ENCODE measurements around the gene RUVBL2.

Gene RUVBL2

GRCh38 chr19:48968179-48968661, 25.5 kb upstream of the RUVBL2 start:
- H3K27me3 Mint-ChIP-seq (ENCODE audit: low read depth), result no peaks in the 10 kb centered on the region
- peaks cover 34% of the 10 kb centered on the region for H3K36me3 Mint-ChIP-seq (ENCODE audit: low read depth)
- no peaks in the 10 kb centered on the region for H3K9me3 Mint-ChIP-seq
- H3K27ac Mint-ChIP-seq, result peak overlapping the region; percentile 6
- peaks cover 32% of the 10 kb centered on the region for H3K4me1 Mint-ChIP-seq (ENCODE audit: low read depth)
- H3K4me3 Mint-ChIP-seq, result no peak overlapping the region

- H3K4me1 Mint-ChIP-seq (ENCODE audit: low read depth), result peaks cover 28% of the 10 kb centered on the region
- peaks cover 34% of the 10 kb centered on the region for H3K36me3 Mint-ChIP-seq (ENCODE audit: low read depth)
- H3K27ac Mint-ChIP-seq, result peak overlapping the region; percentile 5
- no peaks in the 10 kb centered on the region for H3K9me3 Mint-ChIP-seq
- H3K4me3 Mint-ChIP-seq, result no peak overlapping the region
- no peaks in the 10 kb centered on the region for H3K27me3 Mint-ChIP-seq (ENCODE audit: low read depth)
These were observed 24.9 kb upstream of the RUVBL2 start for GRCh38 chr19:48968813-48969218.

GRCh38 chr19:48969276-48970138, 24.2 kb upstream of the RUVBL2 start:
- Mint-ChIP-seq H3K4me1 (ENCODE audit: low read depth) (peaks cover 22% of the 10 kb centered on the region), H3K27ac (no peak overlapping the region), H3K4me3 (no peak overlapping the region), H3K27me3 (ENCODE audit: low read depth) (no peaks in the 10 kb centered on the region), H3K9me3 (no peaks in the 10 kb centered on the region), H3K36me3 (ENCODE audit: low read depth) (peaks cover 34% of the 10 kb centered on the region)

- H3K9me3 Mint-ChIP-seq, result no peaks in the 10 kb centered on the region
- peaks cover 34% of the 10 kb centered on the region for H3K36me3 Mint-ChIP-seq (ENCODE audit: low read depth)
- H3K4me3 Mint-ChIP-seq, result no peak overlapping the region
- H3K27me3 Mint-ChIP-seq (ENCODE audit: low read depth), result no peaks in the 10 kb centered on the region
- H3K27ac Mint-ChIP-seq, result no peak overlapping the region
- H3K4me1 Mint-ChIP-seq (ENCODE audit: low read depth), result peaks cover 18% of the 10 kb centered on the region
These were observed 23.4 kb upstream of the RUVBL2 start for GRCh38 chr19:48970139-48970766.

DNA sequence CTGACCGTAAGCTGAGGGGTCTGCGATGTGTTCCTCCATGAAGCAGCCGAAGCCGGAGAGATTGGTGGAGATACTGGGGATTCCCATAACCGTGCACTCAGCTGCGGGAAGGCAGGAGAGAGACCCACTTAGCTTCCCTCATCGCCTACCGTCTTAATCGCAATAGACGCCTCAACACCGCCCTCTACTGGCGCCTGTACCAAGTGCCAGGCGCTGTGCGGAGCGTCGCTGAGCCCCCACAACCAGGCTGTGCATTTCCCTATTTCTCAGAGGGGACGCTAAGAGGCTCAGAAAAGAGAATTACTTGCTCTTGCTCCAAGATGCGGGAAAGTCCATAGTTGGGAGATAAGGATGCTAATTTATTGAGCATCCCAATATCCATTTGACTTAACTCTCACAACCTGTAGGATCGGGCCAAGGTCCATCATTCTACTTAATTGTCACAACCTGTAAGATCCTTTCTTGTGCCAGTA, 22.7 kb upstream of the RUVBL2 start:
- Mint-ChIP-seq H3K4me1 (ENCODE audit: low read depth) (peaks cover 11% of the 10 kb centered on the region), H3K27me3 (ENCODE audit: low read depth) (no peaks in the 10 kb centered on the region), H3K4me3 (no peak overlapping the region), H3K36me3 (ENCODE audit: low read depth) (peaks cover 28% of the 10 kb centered on the region), H3K27ac (peak overlapping the region; percentile 45), H3K9me3 (no peaks in the 10 kb centered on the region)

DNA sequence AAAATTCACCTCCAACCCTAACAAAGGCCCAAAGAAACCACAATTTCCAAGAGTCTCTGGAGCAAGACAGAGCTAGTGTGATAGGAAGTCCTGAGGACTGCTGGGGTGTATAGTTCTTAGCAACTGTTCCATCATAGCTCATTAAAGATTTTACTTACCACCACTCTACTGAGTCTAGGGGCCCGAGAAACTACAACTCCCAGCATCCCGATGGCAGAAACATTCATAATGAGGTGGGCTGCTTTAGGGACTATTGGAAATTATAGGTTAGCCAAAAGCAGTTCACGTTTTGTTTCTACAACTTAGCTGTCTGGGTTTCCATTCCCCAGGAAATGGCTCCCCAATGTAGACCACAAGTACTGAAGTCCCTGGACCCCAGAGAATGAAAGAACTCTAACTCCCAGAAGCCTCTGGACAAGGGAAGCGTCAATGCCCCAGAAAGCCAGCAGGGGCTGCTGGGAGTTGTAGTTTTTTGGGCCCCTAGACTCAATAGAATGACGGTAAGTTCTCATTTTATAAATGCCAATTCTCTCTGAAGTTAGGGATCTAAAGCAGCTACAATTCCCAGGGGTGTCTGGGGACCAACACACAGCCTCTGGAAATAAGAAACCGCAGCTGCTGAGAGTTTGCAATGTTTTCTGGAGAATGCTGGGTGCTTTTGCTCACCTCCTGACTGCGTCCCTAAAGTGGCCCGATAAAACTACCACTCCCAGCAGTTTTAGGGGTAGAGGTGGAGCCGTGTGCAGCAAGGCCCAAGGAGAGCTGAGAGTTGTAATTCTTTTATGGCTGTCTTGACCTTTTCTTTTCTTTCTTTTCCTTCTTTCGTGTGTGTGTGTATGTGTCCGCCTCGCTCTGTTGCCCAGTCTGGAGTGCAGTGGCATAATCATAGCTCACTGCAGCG, 17.5 kb upstream of the RUVBL2 start:
- H3K4me3 Mint-ChIP-seq, result no peak overlapping the region
- no peaks in the 10 kb centered on the region for H3K9me3 Mint-ChIP-seq
- no peaks in the 10 kb centered on the region for H3K27me3 Mint-ChIP-seq (ENCODE audit: low read depth)
- no peaks in the 10 kb centered on the region for H3K4me1 Mint-ChIP-seq (ENCODE audit: low read depth)
- peaks cover 19% of the 10 kb centered on the region for H3K36me3 Mint-ChIP-seq (ENCODE audit: low read depth)
- no peak overlapping the region for H3K27ac Mint-ChIP-seq

DNA sequence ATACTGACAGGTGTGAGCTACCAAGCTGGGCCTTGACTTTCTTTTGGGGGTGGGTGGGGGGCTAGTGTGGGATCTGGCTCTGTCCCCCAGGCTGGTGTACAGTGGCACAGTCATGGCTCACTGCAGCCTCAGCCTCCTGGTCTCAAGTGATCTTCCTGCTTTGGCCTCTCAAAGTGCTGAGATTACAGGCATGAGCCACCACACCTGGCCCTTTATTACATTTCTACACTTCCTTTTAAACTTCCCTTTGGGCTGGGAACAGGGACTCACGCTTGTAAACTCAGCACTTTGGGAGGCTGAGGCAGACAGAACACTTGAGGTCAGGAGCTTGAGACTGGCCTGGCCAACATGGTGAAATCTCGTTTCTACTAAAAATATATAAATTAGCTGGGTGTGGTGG, 16.6 kb upstream of the RUVBL2 start:
- no peaks in the 10 kb centered on the region for H3K9me3 Mint-ChIP-seq
- no peak overlapping the region for H3K27ac Mint-ChIP-seq
- H3K4me1 Mint-ChIP-seq (ENCODE audit: low read depth), result no peaks in the 10 kb centered on the region
- H3K36me3 Mint-ChIP-seq (ENCODE audit: low read depth), result peaks cover 19% of the 10 kb centered on the region
- no peak overlapping the region for H3K4me3 Mint-ChIP-seq
- no peaks in the 10 kb centered on the region for H3K27me3 Mint-ChIP-seq (ENCODE audit: low read depth)

DNA sequence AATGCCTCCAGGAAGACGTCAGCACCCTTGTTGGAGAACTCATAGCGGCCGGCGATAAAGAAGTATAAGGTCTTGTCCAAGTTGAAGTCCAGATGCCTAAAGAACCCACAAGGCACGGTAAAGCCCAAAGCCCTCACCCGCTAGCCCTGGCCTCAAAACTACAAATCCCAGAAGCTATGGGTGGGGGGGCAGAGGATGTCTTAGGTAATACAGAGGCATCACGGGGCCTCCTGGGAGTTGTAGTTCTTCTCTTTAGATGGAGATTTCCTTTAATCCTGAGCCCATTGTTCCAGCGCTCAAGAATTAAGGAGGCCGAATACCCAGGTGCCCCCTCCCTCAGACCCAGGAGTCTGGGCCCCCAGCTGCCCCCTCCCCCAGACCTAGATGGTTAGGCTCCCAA, 11.4 kb upstream of the RUVBL2 start:
- Mint-ChIP-seq H3K27ac (no peak overlapping the region), H3K4me3 (no peak overlapping the region), H3K36me3 (ENCODE audit: low read depth) (peaks cover 22% of the 10 kb centered on the region), H3K9me3 (no peaks in the 10 kb centered on the region), H3K4me1 (ENCODE audit: low read depth) (no peaks in the 10 kb centered on the region), H3K27me3 (ENCODE audit: low read depth) (no peaks in the 10 kb centered on the region)

GRCh38 chr19:48985711-48986110, 8.0 kb upstream of the RUVBL2 start:
- Mint-ChIP-seq H3K36me3 (ENCODE audit: low read depth) (peaks cover 29% of the 10 kb centered on the region), H3K27ac (no peak overlapping the region), H3K4me1 (ENCODE audit: low read depth) (peaks cover 12% of the 10 kb centered on the region), H3K27me3 (ENCODE audit: low read depth) (no peaks in the 10 kb centered on the region), H3K9me3 (no peaks in the 10 kb centered on the region), H3K4me3 (no peak overlapping the region)

DNA sequence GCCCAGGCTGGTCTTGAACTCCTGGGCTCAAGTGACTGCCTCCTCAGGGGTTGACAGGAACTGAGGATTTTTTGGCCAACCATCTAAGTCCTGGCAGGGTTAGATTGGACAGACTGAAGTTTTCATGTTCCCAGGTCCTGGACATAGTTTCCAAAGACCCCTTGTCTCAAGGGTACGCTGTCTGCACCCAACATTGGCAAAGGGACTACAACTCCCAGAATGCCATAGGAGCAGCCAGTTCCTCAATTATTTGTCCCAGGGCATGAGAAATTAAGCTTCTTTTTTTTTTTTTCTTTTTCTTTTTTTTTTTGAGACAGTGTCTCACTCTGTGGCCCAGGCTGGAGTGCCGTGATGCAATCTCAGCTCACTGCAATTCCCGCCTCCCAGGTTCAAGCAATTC, 7.5 kb upstream of the RUVBL2 start:
- H3K36me3 Mint-ChIP-seq (ENCODE audit: low read depth), result peaks cover 31% of the 10 kb centered on the region
- peaks cover 13% of the 10 kb centered on the region for H3K4me1 Mint-ChIP-seq (ENCODE audit: low read depth)
- H3K9me3 Mint-ChIP-seq, result no peaks in the 10 kb centered on the region
- H3K4me3 Mint-ChIP-seq, result no peak overlapping the region
- no peak overlapping the region for H3K27ac Mint-ChIP-seq
- H3K27me3 Mint-ChIP-seq (ENCODE audit: low read depth), result no peaks in the 10 kb centered on the region

DNA sequence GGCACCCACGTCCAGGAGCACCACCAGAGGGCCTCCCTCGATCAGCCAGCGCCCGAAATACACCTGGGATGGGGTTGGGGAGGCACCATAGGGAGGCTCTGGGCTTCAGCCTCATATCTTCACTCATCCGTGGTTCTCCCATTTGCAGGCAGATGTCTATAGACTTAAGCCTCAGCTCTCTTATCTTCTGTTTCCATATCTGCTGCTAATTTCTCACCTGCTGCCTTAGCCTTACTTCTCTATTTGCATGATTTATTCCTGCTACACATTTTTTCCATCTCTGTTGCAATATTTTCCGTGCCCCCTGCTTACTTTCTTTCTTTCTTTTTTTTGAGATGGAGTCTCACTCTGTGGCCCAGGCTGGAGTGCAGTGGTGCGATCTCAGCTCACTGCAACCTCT, 6.4 kb upstream of the RUVBL2 start:
- no peak overlapping the region for H3K4me3 Mint-ChIP-seq
- H3K4me1 Mint-ChIP-seq (ENCODE audit: low read depth), result peaks cover 18% of the 10 kb centered on the region
- no peaks in the 10 kb centered on the region for H3K9me3 Mint-ChIP-seq
- H3K27me3 Mint-ChIP-seq (ENCODE audit: low read depth), result no peaks in the 10 kb centered on the region
- H3K36me3 Mint-ChIP-seq (ENCODE audit: low read depth), result peaks cover 27% of the 10 kb centered on the region
- no peak overlapping the region for H3K27ac Mint-ChIP-seq

- Mint-ChIP-seq H3K4me1 (ENCODE audit: low read depth) (peaks cover 20% of the 10 kb centered on the region), H3K27ac (peak overlapping the region; percentile 10), H3K9me3 (no peaks in the 10 kb centered on the region), H3K27me3 (ENCODE audit: low read depth) (no peaks in the 10 kb centered on the region), H3K4me3 (no peak overlapping the region), H3K36me3 (ENCODE audit: low read depth) (peaks cover 21% of the 10 kb centered on the region)
These were observed 5.4 kb upstream of the RUVBL2 start for GRCh38 chr19:48988286-48988685.

DNA sequence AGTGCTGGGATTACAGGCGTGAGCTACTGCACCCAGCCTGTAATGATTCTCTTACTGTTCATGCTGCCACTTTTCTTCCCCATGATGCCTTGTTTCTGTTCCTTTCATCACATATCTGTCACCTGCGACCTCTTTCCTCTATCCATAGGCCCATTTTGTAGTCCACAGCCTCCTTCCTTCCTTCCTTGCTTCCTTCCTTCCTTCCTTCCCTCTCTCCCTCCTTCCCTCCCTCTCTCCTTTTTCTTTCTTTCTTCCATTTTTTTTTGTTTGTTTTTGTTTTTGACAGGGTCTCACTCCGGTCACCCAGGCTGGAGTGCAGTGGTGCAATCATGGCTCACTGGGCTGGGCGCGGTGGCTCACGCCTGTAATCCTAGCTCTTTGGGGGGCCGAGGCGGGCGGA, 4.8 kb upstream of the RUVBL2 start:
- Mint-ChIP-seq H3K9me3 (no peaks in the 10 kb centered on the region), H3K27ac (no peak overlapping the region), H3K4me1 (ENCODE audit: low read depth) (peaks cover 22% of the 10 kb centered on the region), H3K4me3 (no peak overlapping the region), H3K36me3 (ENCODE audit: low read depth) (peaks cover 21% of the 10 kb centered on the region), H3K27me3 (ENCODE audit: low read depth) (no peaks in the 10 kb centered on the region)

GRCh38 chr19:48989701-48990291, 3.9 kb upstream of the RUVBL2 start:
- Mint-ChIP-seq H3K4me3 (no peak overlapping the region), H3K36me3 (ENCODE audit: low read depth) (peaks cover 22% of the 10 kb centered on the region), H3K27me3 (ENCODE audit: low read depth) (no peaks in the 10 kb centered on the region), H3K9me3 (no peaks in the 10 kb centered on the region), H3K27ac (peak overlapping the region; percentile 2), H3K4me1 (ENCODE audit: low read depth) (peaks cover 27% of the 10 kb centered on the region)

Measured in T-helper 1 cell treated with Interleukin-12 subunit alpha and Interleukin-12 subunit beta and Interleukin-4 antibody, amounts not matched to agents 30 μg/mL and 1 μg/mL, for 36 hours (primary cell).